GM19468 (cell line): ENCODE measurements around the gene MPV17.
"Not testable (repeated sequence)": the region's sequence is repeated elsewhere in the genome, so short reads cannot be mapped to it uniquely, and the experiment has no call there.

Experiments used
- ATAC-seq: cut with Tn5 transposase; IDR thresholded peaks from one replicate; pipeline ENCODE4 v1.9.1; 2021; ENCODE audit warnings: mild to moderate bottlenecking, moderate library complexity, moderate number of reproducible peaks; ENCODE audit not compliant: unreplicated experiment; ENCODE audit errors: extremely low read depth

Gene MPV17

DNA sequence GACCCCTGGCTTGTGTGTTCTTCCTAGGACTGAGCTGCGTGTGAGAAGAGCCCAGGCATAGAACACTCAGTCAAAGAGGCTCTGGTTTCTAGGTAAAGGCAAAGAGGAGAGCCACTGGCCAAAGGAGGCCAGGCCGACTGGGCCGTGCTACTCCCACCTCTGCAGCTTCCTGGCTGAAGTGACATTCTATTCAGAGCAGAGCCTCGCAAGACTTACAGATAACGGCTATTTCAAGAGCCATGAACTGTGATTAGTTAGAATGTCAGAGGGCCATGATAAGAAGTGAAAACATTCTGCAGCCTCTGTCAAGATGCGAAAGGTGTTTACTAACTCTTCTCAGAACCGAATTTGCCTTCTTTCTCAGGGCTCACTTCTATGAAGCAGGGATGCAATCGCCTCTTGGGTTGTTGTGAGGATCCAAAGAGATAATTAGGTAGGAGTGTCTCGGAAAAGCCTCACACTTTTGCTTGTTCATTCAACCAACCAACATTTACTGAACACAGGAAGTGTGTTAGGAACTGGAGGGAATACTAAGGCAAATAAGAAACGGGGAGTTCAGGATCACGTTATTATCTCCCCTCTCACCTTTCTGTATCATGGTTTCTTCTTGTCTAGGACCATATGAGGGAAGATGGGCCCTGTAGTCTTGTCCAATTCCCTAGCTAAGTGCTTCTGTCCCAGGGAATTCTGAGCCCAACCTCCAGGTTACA lies 51.1 kb downstream of the MPV17 start:
- ATAC-seq = no peak

DNA sequence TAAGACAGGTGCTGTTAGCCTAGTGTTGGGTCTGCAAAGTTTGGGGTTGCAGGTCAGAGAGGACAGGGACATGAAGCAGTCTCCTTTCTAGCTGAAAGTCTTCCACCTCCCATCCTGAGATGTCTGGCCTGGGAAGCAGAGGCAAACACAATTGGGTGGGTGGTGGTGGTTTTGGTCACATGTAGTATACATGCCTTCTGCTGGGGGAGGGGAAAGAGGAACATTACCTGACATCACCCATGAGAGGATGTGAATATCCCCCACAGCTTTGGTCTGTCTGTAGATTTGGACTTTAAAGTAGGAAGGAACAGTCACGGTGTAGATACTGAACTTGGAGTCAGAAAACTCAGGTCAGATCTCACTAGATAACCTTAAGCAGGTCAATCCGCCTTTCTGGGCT lies 52.2 kb downstream of the MPV17 start:
- ATAC-seq = no peak

- no peak for ATAC-seq
Observed at GRCh38 chr2:27270131-27270530, 52.8 kb downstream of the MPV17 start.

DNA sequence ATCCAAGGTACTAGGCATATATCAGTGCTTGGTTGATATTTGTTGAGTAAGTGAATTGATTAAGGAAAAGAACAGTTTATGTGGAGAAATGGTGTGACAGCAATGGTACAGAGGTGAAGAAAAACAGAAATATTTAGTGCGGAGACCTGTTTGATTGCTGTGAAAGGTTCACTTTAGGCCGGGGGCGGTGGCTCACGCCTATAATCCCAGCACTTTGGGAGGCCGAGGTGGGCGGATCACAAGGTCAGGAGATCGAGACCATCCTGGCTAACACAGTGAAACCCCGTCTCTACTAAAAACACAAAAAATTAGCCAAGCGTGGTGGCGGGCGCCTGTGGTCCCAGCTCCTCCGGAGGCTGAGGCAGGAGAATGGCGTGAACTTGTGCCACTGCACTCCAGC lies 54.6 kb downstream of the MPV17 start:
- not testable (repeated sequence) for ATAC-seq

GRCh38 chr2:27265536-27265870 lies 57.4 kb downstream of the MPV17 start:
- no peak for ATAC-seq

DNA sequence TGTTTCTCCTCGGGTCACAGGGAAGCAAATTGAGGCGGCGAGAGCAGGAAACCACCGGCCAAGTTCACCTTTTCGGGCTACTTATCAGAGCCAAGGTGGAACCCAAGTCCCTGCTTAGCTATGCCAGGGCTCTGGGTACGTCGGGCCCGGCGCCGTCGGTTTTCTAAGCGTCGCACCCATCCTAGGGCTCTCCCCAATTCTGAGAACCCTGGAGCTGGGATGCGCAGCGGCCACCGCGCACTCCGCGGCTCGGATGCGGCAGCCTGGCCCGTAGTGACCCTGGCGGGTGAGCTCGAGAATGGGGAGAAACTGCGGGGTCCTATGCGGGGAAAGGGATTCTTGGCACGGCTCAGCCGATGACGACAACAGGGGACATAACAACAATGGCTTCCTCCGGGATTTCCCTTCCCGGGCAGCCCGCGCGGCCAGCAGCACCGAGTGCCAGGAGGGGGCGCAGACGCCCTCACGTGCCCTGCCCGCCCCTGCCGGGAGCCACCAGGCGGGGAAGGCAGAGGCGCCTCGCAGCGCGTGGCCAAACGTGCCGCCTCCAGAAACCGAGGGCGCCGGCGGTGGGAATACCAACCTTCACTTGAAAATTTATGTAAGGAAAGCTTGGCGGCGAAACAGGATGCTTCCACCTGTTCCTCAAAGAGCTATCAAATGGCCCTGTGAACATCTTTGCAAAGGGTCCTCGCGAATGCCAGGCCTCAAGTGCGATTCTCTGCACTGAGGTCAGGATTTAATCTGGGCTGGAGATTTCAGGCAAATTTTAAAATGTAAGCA lies 58.0 kb downstream of the MPV17 start:
- ATAC-seq = no peak

DNA sequence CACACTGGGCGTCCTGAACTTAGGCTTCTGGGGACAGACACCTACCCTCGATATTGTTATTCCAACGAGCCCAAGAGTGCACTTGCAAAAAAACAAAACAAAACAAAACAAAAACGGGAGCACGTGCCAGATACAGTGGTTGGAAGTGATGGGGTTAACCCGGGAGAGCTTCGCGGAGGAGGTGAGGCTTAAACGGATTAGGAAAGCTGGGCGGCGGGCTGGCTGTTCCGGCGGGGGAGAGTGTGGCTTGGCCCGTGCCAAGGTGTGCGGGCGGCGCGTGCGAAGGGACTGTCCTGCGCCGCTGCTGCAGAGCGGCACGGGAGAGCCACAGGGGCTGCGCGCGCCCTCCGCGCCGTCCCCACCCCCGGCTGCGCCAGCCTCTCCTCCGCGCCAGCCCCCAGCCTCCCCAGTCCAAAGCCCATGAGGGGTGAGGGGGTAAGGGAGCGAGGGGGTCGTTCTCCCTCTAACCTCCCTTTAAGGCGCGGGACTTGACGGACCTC lies 58.6 kb downstream of the MPV17 start:
- ATAC-seq = no peak

GRCh38 chr2:27263287-27264252 lies 59.3 kb downstream of the MPV17 start:
- ATAC-seq = no peak

DNA sequence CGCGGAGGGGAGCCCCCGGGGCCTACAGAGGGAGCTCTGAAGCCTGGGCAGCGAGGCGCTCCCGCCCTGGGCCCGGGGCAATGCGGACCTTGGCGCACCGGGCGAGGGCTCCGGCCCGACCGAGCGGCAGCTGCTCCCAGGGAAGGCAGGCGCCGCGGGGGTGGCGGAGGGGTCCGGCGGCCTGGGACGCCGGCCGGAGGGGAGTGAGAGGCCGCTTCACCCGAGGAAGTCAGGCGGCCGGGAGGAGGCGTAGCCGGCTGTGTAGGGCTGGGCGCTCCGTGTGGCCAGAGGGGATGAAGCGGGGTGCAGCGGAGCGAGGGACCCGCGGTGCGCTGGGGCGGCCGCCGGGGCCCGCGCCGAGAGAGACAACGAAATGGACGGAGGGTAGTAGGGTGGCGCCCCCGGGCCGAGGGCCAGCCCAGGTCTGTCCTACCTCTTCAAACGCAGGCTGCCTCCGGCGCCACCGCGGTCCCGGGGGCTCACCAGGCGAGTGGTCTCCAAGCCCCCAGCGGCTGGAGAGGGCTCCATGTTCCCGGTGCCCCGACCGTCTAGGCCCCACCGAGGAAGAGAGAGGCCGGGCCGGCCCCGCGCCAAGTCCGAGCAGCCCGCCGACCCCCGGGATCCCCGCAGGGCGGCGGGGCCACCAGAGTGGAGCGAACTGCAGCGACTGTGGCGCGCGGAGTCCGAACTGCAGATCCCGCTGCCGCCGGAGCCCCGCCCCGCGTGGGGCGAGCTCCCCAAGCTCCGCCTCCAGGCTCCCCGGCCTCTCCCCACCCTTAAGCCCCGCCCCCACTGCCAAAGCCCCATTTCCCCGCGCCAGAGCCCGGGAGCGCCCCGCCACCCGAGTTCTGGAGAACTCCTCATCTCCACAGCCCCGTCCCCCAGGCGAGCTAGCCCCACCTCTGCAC lies 60.3 kb downstream of the MPV17 start, which contains the start of gene SLC30A3:
SLC30A3 (minus strand) TSS at position 669 of the 908 bp plus-strand sequence; CDS start at position 528, 141 bp downstream.
- no peak for ATAC-seq

DNA sequence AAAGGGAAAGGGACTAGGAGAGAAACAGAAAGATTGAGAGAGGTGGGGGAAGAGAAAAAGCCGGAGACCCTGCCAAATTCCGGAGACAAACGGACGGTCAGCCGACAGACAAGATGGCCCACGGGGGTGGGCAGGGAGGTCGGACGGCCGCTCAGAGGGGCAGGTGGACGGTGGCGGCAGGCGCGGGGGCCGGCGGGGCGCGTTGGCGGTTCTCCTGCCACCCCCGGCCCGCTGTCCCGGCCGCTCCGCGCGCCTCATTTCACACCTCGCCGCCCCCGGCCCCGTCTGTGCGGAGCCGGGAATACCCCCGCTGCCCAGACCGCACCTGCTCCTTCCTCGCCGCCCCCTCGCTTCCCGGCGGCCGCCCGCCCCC lies 61.0 kb downstream of the MPV17 start:
- ATAC-seq = no peak

GRCh38 chr2:27261241-27261925 lies 61.5 kb downstream of the MPV17 start:
- no peak for ATAC-seq
